Smooth muscle cell (in vitro differentiated cells): ENCODE results near the gene TBX19. TPM values are rescaled to one million over a fixed set of nuclear protein-coding genes. Genes with fewer than 3 reads are reported as not detected.
"Not testable (repeated sequence)": the region's sequence is repeated elsewhere in the genome, so short reads cannot be mapped to it uniquely, and the experiment has no call there.

Experiments used
- DNase-seq: peaks from one replicate; lab custom pipeline; 2025; ENCODE audit not compliant: unreplicated experiment; lab: John Stamatoyannopoulos, UW
- H2AFZ ChIP-seq: fragments of 200-600 bp; sonication (generic); 2 replicates; pipeline ENCODE4 v1.6.0; 2016; ENCODE audit warnings: antibody characterized with exemption, low read depth, mild to moderate bottlenecking
- H3F3A ChIP-seq: fragments of 200-600 bp; sonication (generic); 2 replicates; pipeline ENCODE4 v1.6.0; 2017; ENCODE audit warnings: antibody characterized with exemption, low read depth
- H3K27ac ChIP-seq: fragments of 200-600 bp; sonication (generic); 2 replicates; pipeline ENCODE4 v1.5.1; 2016; ENCODE audit warnings: low read depth, mild to moderate bottlenecking
- H3K27me3 ChIP-seq: fragments of 200-600 bp; sonication (generic); 2 replicates; pipeline ENCODE4 v1.6.1; 2016; ENCODE audit warnings: low read depth, mild to moderate bottlenecking
- H3K36me3 ChIP-seq: fragments of 200-600 bp; sonication (generic); 2 replicates; pipeline ENCODE4 v1.5.1; 2016; ENCODE audit warnings: low read depth
- H3K4me1 ChIP-seq: fragments of 200-600 bp; sonication (generic); 2 replicates; pipeline ENCODE4 v1.5.1; 2016; ENCODE audit warnings: low read depth
- H3K4me2 ChIP-seq: fragments of 200-600 bp; sonication (generic); 2 replicates; pipeline ENCODE4 v1.6.0; 2016; ENCODE audit warnings: mild to moderate bottlenecking
- H3K4me3 ChIP-seq: fragments of 200-600 bp; sonication (generic); 2 replicates; pipeline ENCODE4 v1.5.1; 2016; ENCODE audit warnings: mild to moderate bottlenecking
- H3K79me2 ChIP-seq: fragments of 200-600 bp; sonication (generic); 2 replicates; pipeline ENCODE4 v1.6.0; 2016; ENCODE audit warnings: low read depth, mild to moderate bottlenecking
- H3K9ac ChIP-seq: fragments of 200-600 bp; sonication (generic); 2 replicates; pipeline ENCODE4 v1.6.0; 2016; ENCODE audit warnings: low read depth
- H3K9me3 ChIP-seq: fragments of 200-600 bp; sonication (generic); replicated peaks from 2 replicates; pipeline ENCODE4 v1.5.1; 2016; ENCODE audit warnings: low read depth
- H4K20me1 ChIP-seq: fragments of 200-600 bp; sonication (generic); 2 replicates; pipeline ENCODE4 v1.6.0; 2016; ENCODE audit warnings: low read depth
- WGBS: methylation state at CpG from one replicate; pipeline ENCODE4 v1.1.7; 2016; ENCODE audit warnings: low lambda C conversion rate; 5-methylcytosine and 5-hydroxymethylcytosine counted together
- polyA plus RNA-seq: library from polyadenylated mRNA; unstranded; fragments of >200 nt; fragmentation: Nextera tagmentation; extraction: Ambion mirVana; gene quantifications from 2 replicates; pipeline ENCODE4 v1.2.1, GENCODE V29; 2016
- total RNA-seq: library from RNA; depleted of rRNA; stranded (reverse); fragments of >200 nt; gene quantifications from 2 replicates; pipeline ENCODE4 v1.2.3, GENCODE V29; 2014
- TF ChIP-seq, protein P1 (sequence below): fragments of 200-600 bp; sonication (generic); IDR thresholded peaks from 2 replicates; pipeline ENCODE4 v1.5.1; 2017; ENCODE audit warnings: borderline replicate concordance, mild to moderate bottlenecking, antibody characterized with exemption; ENCODE audit not compliant: insufficient read depth, poor library complexity, severe bottlenecking

The TBX19 gene
- total and polyA plus RNA-seq, 2 experiments from 2014 or later: 0.47 to 3.9 TPM

DNA sequence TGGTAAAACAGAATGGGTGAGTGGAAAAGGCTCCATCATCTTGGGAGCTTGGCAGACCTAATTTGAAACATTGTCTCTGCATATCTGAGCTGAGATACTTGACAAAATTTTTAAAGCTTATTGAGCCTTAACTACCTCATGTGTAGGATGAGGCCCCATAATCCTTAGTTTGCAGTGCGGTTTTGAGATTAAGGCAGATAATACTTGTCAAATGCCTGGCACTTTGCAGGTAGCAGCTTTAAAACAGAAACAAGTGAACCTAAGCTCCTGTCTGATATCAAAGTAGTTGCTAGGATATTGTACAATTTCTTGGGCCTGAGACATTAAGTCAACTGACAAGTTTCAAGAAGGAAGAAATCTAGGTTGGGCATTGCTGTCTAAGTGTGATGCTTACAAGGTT, 65.3 kb downstream of the TBX19 start:
- Histone ChIP-seq H2AFZ (no peak overlapping the region), H3K4me3 (no peak overlapping the region), H3K4me1 (no peaks in the 10 kb centered on the region), H3K27ac (no peak overlapping the region), H4K20me1 (no peaks in the 10 kb centered on the region), H3K36me3 (no peaks in the 10 kb centered on the region), H3K9me3 (no peaks in the 10 kb centered on the region), H3K79me2 (no peaks in the 10 kb centered on the region), H3F3A (no peaks in the 10 kb centered on the region), H3K9ac (no peak overlapping the region), H3K27me3 (no peaks in the 10 kb centered on the region), H3K4me2 (no peak overlapping the region)
- DNase-seq: no peak
- WGBS: 74% methylated on average over 1 of the region's 1 CpG
- TF ChIP-seq, protein P1, sequence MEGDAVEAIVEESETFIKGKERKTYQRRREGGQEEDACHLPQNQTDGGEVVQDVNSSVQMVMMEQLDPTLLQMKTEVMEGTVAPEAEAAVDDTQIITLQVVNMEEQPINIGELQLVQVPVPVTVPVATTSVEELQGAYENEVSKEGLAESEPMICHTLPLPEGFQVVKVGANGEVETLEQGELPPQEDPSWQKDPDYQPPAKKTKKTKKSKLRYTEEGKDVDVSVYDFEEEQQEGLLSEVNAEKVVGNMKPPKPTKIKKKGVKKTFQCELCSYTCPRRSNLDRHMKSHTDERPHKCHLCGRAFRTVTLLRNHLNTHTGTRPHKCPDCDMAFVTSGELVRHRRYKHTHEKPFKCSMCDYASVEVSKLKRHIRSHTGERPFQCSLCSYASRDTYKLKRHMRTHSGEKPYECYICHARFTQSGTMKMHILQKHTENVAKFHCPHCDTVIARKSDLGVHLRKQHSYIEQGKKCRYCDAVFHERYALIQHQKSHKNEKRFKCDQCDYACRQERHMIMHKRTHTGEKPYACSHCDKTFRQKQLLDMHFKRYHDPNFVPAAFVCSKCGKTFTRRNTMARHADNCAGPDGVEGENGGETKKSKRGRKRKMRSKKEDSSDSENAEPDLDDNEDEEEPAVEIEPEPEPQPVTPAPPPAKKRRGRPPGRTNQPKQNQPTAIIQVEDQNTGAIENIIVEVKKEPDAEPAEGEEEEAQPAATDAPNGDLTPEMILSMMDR: no peak

DNA sequence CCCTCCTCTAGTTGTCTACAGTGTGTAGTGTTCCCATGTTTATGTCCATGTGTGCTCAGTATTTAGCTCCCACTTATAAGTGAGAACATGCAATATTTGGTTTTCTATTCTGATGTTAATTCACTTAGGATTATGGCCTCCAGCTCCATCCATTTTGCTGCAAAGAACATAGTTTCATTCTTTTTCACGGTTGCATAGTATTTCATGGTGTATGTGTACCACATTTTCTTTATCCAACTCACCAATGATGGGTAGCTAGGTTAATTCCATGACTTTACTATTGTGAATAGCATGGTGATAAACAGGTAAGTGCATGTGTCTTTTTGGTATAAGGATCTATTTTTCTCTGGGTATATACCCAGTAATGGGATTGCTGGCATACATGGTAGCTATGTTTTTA, 67.0 kb downstream of the TBX19 start:
- no peaks in the 10 kb centered on the region for H3F3A ChIP-seq
- no peaks in the 10 kb centered on the region for H3K27me3 ChIP-seq
- H4K20me1 ChIP-seq: no peaks in the 10 kb centered on the region
- H3K4me3 ChIP-seq: no peak overlapping the region
- no peaks in the 10 kb centered on the region for H3K79me2 ChIP-seq
- 100% methylated on average over 1 of the region's 1 CpG for WGBS
- no peaks in the 10 kb centered on the region for H3K4me1 ChIP-seq
- H3K4me2 ChIP-seq: no peak overlapping the region
- no peaks in the 10 kb centered on the region for H3K36me3 ChIP-seq
- DNase-seq: no peak
- no peak overlapping the region for H3K27ac ChIP-seq
- no peak overlapping the region for H3K9ac ChIP-seq
- TF ChIP-seq, protein P1: no peak
- H2AFZ ChIP-seq: no peak overlapping the region
- no peaks in the 10 kb centered on the region for H3K9me3 ChIP-seq

DNA sequence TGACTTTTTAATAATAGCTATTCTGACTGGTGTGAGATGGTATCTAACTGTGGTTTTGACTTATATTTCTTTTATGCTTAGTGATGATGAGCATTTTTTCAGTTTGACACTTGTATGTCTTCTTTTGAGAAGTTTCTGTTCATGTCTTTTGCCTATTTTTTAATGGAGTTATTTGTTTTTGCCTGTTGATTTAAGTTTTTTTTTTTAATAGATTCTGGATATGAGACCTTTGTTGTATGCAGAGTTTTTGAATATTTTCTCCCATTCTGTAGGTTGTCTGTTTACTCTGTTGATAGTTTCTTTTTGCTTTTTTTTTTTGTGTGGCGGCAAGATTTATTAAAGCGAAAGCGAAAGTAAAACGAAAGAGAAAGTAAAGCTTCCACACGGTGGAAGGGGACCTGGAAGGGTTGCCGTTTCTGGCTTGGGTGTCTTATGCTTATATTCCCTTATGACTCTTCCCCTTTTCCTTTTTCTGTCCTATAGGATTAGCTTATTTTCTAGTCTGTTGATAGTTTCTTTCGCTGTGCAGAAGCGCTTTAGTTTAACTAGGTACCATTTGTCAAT, 67.6 kb downstream of the TBX19 start:
- TF ChIP-seq, protein P1: no peak
- Histone ChIP-seq H3K9me3 (no peaks in the 10 kb centered on the region), H3K4me1 (no peaks in the 10 kb centered on the region), H3F3A (no peaks in the 10 kb centered on the region), H3K4me2 (no peak overlapping the region), H3K27ac (no peak overlapping the region), H3K27me3 (no peaks in the 10 kb centered on the region), H2AFZ (peak overlapping the region; percentile 66), H3K4me3 (peak overlapping the region; percentile 6), H4K20me1 (no peaks in the 10 kb centered on the region), H3K36me3 (no peaks in the 10 kb centered on the region), H3K79me2 (no peaks in the 10 kb centered on the region), H3K9ac (no peak overlapping the region)
- 90% methylated on average over 8 of the region's 8 CpGs for WGBS
- DNase-seq: no peak

DNA sequence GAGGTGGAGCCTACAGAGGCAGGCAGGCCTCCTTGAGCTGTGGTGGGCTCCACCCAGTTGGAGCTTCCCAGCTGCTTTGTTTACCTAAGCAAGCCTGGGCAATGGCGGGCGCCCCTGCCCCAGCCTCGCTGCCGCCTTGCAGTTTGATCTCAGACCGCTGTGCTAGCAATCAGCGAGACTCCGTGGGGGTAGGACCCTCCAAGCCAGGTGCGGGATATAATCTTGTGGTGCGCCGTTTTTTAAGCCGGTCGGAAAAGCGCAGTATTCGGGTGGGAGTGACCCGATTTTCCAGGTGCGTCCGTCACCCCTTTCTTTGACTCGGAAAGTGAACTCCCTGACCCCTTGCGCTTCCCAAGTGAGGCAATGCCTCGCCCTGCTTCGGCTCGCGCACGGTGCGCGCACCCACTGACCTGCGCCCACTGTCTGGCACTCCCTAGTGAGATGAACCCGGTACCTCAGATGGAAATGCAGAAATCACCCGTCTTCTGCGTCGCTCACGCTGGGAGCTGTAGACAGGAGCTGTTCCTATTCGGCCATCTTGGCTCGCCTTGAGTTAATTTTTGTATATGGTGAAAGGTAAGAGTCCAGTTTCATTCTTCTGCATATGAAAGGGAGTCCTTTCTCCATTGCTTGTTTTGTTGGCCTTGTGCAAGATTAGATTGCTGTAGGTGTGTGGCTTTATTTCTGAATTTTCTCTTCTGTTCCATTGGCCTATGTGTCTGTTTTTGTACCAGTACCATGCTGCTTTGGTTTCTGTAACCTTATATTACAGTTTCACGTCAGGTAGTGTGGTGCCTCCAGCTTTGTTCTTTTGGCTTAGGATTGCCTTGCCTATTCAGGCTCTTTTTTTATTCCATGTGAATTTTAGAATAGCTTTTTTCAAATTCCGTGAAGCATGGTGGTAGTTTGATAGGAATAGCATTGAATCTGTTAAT, 73.9 kb downstream of the TBX19 start:
- not testable (repeated sequence) for H2AFZ ChIP-seq, H3F3A ChIP-seq, H3K9ac ChIP-seq, H3K9me3 ChIP-seq, DNase-seq, H3K27ac ChIP-seq, H3K79me2 ChIP-seq, H3K27me3 ChIP-seq, H4K20me1 ChIP-seq, H3K4me1 ChIP-seq, H3K4me3 ChIP-seq, H3K36me3 ChIP-seq
- H3K4me2 ChIP-seq: peak overlapping the region; percentile 44
- 74% methylated on average over 34 of the region's 36 CpGs for WGBS
